ENCODE results near the gene SLC17A1.

The SLC17A1 gene

DNA sequence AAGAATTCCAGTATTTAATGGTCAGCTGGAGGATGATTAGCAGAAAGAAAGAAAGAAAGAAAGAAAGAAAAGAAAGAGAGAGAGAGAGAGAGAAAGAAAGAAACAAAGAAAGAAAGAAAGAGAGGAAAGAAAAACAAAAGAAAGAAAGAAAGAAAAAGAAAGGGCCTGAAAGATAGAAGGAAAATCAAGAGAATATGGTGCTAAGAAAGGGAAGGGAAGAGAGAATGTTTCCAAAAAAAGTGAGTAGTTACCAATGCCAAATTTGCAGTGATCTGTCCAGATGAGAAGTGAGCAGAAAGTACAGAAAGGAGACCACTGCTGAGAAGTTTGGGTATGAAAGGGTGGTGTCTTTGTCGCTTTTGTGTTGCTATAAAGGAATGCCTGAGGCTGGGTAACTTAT lies 50.7 kb downstream of the SLC17A1 start:
- TF ChIP-seq POLR2A (IDR thresholded peaks at IDR 0.05; ENCODE audit: extremely low read depth, insufficient read length) (no peak), MYC (IDR thresholded peaks at IDR 0.05; ENCODE audit: low read depth, low read length) (no peak)
- TF ChIP-seq, protein P1, sequence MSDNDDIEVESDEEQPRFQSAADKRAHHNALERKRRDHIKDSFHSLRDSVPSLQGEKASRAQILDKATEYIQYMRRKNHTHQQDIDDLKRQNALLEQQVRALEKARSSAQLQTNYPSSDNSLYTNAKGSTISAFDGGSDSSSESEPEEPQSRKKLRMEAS (IDR thresholded peaks at IDR 0.05; ENCODE audit: low read depth, low read length), result no peak
- TF ChIP-seq, protein P2, sequence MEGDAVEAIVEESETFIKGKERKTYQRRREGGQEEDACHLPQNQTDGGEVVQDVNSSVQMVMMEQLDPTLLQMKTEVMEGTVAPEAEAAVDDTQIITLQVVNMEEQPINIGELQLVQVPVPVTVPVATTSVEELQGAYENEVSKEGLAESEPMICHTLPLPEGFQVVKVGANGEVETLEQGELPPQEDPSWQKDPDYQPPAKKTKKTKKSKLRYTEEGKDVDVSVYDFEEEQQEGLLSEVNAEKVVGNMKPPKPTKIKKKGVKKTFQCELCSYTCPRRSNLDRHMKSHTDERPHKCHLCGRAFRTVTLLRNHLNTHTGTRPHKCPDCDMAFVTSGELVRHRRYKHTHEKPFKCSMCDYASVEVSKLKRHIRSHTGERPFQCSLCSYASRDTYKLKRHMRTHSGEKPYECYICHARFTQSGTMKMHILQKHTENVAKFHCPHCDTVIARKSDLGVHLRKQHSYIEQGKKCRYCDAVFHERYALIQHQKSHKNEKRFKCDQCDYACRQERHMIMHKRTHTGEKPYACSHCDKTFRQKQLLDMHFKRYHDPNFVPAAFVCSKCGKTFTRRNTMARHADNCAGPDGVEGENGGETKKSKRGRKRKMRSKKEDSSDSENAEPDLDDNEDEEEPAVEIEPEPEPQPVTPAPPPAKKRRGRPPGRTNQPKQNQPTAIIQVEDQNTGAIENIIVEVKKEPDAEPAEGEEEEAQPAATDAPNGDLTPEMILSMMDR (IDR thresholded peaks at IDR 0.05; ENCODE audit: low read depth, low read length), result no peak
- no peak overlapping the region for H3K4me3 ChIP-seq (ENCODE audit: low read depth, low read length)
- no peak for DNase-seq (ENCODE audit: low read depth)

DNA sequence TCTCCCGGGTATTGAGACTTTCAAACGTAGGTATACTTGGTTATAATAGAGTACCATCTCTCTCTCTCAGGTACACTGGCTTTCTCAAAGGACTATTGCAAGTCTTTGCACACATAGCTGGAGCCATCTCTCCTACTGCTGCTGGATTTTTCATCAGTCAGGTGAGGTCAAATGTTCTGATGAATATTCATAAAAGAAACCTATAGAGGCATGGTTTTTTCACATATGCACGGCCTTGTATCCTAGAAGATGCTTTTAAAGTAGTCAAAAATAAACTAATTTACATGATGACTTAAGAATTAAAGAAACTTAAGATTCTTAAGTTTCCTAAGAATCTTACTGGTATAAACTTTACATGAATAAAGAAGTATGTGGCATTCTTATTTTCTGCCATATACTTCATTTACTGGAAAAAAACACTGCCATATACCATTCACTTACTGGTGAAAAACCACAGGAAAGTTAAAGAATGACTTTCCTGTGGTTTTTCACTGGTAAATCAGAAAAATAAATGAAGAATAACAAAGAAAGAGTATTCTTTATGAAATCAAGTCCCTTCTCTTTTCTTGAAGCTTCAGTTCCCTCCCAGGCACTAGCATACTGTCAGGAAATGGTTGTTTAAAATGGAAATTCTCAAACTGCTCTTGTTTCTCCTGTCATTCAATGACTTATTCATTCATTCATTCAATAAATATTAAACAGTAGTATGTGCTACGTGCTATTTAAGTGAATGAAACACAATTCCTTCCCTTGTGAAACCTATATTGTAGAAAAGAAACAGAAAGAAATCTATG lies 53.8 kb downstream of the SLC17A1 start:
- H3K4me3 ChIP-seq (ENCODE audit: low read depth, low read length), result no peak overlapping the region
- DNase-seq (ENCODE audit: low read depth), result no peak
- TF ChIP-seq, protein P1 (IDR thresholded peaks at IDR 0.05; ENCODE audit: low read depth, low read length), result no peak
- TF ChIP-seq, protein P2 (IDR thresholded peaks at IDR 0.05; ENCODE audit: low read depth, low read length), result no peak
- no peak for TF ChIP-seq MYC (IDR thresholded peaks at IDR 0.05; ENCODE audit: low read depth, low read length)
- no peak for TF ChIP-seq POLR2A (IDR thresholded peaks at IDR 0.05; ENCODE audit: extremely low read depth, insufficient read length)

GRCh38 chr6:25777031-25777430 lies 54.8 kb downstream of the SLC17A1 start:
- no peak overlapping the region for H3K4me3 ChIP-seq (ENCODE audit: low read depth, low read length)
- no peak for DNase-seq (ENCODE audit: low read depth)
- TF ChIP-seq POLR2A (IDR thresholded peaks at IDR 0.05; ENCODE audit: extremely low read depth, insufficient read length) (no peak), MYC (IDR thresholded peaks at IDR 0.05; ENCODE audit: low read depth, low read length) (no peak)
- TF ChIP-seq, protein P1 (IDR thresholded peaks at IDR 0.05; ENCODE audit: low read depth, low read length), result no peak
- TF ChIP-seq, protein P2 (IDR thresholded peaks at IDR 0.05; ENCODE audit: low read depth, low read length), result no peak

GRCh38 chr6:25774120-25774715 lies 57.6 kb downstream of the SLC17A1 start:
- TF ChIP-seq POLR2A (IDR thresholded peaks at IDR 0.05; ENCODE audit: extremely low read depth, insufficient read length) (no peak), MYC (IDR thresholded peaks at IDR 0.05; ENCODE audit: low read depth, low read length) (no peak)
- TF ChIP-seq, protein P1 (IDR thresholded peaks at IDR 0.05; ENCODE audit: low read depth, low read length), result no peak
- no peak overlapping the region for H3K4me3 ChIP-seq (ENCODE audit: low read depth, low read length)
- no peak for DNase-seq (ENCODE audit: low read depth)

DNA sequence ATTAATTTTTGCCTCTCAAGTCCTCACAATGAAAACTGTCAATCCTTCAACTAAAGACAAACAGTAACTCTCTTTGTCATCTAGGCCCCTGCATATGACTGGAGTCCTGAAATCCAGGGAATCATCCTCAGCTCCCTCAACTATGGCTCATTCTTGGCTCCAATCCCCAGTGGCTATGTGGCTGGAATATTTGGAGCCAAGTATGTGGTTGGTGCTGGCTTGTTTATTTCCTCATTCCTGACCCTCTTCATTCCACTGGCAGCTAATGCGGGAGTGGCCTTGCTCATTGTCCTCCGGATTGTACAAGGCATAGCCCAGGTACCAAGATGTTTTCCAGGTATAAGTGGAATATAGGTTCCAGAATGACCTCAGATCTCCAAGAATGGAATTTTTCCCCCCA lies 61.9 kb downstream of the SLC17A1 start:
- no peak for DNase-seq (ENCODE audit: low read depth)
- H3K4me3 ChIP-seq (ENCODE audit: low read depth, low read length), result no peak overlapping the region
- TF ChIP-seq, protein P2 (IDR thresholded peaks at IDR 0.05; ENCODE audit: low read depth, low read length), result no peak
- TF ChIP-seq, protein P1 (IDR thresholded peaks at IDR 0.05; ENCODE audit: low read depth, low read length), result no peak
- no peak for TF ChIP-seq POLR2A (IDR thresholded peaks at IDR 0.05; ENCODE audit: extremely low read depth, insufficient read length)
- no peak for TF ChIP-seq MYC (IDR thresholded peaks at IDR 0.05; ENCODE audit: low read depth, low read length)

- H3K4me3 ChIP-seq (ENCODE audit: low read depth, low read length), result no peak overlapping the region
- TF ChIP-seq MYC (IDR thresholded peaks at IDR 0.05; ENCODE audit: low read depth, low read length) (no peak), POLR2A (IDR thresholded peaks at IDR 0.05; ENCODE audit: extremely low read depth, insufficient read length) (no peak)
- TF ChIP-seq, protein P2 (IDR thresholded peaks at IDR 0.05; ENCODE audit: low read depth, low read length), result no peak
- TF ChIP-seq, protein P1 (IDR thresholded peaks at IDR 0.05; ENCODE audit: low read depth, low read length), result no peak
- DNase-seq (ENCODE audit: low read depth), result no peak
Measured at GRCh38 chr6:25768566-25768965, 63.3 kb downstream of the SLC17A1 start.
